Fibroblast of skin of abdomen (primary cell): ENCODE measurements around the gene SCMH1.
A peak's percentile ranks its signal among the peaks of the same experiment; 100 is the strongest.

Experiments
- DNase-seq: peaks from one replicate; pipeline ENCODE4 v3.0.0-alpha.2; 2013

Gene SCMH1

DNA sequence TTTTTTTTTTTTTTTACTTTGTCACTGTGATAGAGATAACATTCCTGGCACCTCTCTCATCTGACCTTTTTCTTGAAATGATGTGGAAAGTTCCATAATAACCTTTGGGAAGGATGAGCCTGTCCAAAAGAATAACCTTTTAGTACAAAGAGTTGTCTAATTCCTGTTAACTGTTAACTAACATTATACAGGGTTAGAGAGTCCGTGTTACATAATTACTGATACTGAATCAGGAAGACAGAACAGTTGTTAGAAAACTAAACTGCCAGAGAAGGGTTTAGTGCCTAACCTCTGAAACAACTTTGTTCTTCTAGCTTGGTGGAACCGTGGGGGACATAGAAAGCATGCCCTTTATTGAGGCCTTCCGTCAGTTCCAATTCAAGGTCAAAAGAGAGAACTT, 253.8 kb downstream of the SCMH1 start:
- DNase-seq: no peak

GRCh38 chr1:40987439-40988276, 254.4 kb downstream of the SCMH1 start:
- DNase-seq: no peak

DNA sequence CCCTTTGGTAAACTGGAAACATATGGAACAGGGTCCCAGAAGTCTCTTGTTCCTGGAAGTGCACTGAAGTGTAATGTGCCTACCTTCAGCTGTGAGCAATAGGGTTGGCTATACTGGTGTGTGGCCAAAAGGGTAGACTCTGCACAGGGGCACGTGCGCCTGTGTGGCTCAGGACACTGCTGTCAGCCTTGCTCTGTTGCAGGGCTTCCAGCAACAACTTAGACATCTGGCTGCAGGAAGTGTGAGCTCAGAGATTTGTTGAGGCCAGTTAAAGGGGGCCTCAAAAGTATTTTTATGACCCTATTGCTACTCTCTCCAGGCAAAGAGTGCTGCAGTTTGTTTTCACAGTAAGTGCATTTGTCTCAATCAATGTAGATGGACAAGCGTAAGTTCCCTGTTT, 255.2 kb downstream of the SCMH1 start:
- DNase-seq: peak; percentile 70

DNA sequence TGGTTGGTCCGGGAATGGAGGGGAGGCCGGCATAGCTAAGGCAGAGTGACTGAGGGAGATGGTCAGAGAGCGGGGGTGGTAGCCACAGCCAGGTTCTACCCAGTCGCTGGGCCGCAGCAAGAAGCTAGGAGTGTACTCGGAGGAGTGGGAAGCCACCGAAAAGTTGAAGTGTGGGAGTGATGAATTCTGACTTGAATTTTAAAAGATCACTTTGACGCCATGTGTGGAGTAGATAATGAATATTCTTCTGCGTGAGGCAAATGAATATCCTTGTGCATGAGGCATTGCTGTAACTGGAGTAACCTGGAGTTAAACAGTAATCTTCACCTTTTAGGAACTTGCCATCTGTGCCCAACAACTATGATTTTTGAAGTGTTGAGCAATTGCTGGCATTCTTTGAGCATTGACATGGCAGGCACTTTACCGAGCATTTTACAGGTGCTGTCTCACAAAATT, 255.8 kb downstream of the SCMH1 start:
- no peak for DNase-seq

DNA sequence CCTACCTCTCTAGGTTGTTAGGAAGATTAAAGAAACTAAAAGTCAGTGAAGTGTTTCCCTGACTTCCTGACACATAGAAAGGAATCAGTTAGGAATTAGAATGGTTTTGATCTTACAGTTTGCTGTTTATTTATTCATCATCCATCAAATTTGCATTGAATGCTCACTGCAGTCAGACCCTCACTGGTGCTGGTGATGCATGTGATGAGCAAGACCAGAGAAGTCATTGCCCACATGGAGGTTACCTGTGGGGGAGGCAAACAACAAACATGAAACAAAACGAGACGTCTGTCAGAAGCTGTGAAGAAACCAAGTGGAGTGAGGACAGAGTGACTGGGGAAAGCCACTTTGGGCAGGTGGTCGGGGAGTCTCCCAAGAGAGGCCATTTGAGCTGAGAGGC, 256.2 kb downstream of the SCMH1 start:
- no peak for DNase-seq

DNA sequence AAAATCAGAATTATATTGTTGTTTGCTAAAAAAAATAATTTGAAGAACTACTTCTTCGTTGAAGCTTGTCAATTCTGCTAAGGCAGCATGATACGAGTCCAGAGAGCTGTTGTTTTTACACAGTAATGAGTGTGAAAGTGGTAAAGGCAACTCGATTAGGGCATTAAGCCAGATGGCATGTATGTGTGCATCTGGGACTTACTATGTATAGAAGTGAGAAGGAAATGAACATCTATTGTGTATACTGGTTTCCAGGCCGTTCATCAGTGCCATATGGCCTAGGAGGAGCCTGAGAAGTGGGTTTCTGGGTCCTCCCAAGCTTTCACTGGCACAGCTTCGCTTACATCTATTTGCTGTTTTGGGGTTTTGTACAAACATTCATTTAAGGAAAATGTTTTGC, 256.9 kb downstream of the SCMH1 start:
- no peak for DNase-seq

DNA sequence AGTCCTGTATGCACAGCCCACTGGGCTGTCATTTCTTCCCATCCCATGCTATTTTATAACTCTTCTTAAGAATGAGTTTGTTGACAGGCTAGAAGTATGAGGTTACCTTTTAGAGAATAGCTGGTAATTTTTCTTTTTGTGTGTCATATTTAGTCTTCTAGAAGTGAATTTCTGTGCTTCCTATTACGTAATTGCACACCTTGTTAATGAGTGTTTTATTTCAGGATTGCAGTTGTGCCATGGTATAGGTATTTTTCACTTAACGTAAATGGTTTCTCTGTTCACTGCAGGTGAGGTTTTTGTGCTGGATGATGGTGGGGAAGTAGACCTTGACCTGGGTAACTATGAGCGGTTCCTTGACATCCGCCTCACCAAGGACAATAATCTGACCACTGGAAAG, 257.6 kb downstream of the SCMH1 start:
- no peak for DNase-seq

DNA sequence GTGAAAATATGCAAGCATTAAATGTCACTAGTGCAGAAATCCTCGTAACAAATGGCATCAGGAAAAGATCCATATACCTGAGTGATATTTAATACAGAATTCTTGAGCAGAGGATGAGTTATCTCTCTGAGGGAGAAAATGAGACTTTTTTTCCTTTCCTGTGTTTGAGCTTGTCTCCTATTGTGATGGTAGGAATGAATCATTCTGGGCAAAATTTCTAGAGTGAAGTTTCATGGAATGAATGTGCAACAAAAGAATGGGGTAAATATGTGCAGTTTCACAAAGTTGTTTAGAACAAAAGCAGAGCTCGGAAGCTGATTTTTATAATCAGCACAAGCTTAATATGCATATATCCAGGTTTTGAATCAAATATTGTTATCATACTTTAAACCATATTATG, 258.0 kb downstream of the SCMH1 start:
- peak; percentile 44 for DNase-seq

GRCh38 chr1:40983286-40983685, 258.8 kb downstream of the SCMH1 start:
- peak; percentile 44 for DNase-seq

DNA sequence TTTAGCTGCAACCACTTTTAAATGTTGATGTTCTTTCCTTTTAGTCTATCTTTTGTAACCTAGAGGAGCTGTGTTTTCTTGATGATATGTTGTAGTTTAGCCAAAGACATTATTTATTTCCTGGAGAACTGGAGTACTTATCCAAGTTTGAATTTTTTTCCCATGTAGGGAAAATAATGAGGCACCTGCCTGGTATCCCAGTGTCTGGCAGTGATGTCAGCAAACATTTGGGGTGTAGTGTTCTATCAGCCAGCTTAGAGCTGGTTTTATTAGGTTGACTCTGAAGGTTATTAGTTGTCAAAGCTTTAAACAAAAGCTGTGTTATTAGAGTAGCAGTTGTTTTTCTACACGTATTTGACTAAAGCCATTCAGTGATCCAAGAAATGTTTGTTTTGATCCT, 259.4 kb downstream of the SCMH1 start:
- no peak for DNase-seq

DNA sequence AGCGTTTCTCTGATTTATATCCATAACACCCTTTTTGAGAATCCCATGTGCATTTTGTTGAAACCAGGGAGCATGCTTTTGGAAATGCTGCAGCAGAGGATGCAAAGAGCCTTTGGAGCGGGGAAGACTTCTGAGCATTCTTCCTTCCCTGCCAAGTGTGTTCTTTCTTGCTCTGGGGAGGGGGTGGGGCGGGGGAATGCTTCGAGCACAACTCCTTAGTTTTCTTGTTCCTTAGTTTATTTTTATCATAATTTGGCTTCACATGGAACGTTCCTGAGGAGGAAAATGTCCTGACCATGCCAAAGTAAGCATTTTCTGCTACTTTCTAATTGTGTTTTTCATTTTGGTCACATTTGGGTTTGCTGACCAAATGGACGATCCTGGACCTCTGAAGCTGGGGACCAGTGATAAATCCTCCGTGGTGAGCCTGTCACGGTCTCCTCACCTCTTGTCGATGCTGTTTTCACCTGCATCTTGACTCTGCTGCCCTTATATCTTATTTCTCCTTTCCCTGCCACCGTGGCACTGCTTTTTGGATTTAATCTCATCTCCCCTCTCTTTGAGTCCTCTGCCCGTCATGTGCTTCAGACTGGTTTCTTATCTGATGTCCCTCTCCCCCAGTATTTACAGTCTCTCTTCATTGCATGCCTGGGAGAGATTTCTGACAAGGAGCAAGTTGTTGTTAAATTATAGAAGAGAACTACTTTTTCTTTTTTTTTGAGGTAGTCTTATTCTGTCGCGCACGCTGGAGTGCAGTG, 260.2 kb downstream of the SCMH1 start:
- DNase-seq: peak; percentile 24

DNA sequence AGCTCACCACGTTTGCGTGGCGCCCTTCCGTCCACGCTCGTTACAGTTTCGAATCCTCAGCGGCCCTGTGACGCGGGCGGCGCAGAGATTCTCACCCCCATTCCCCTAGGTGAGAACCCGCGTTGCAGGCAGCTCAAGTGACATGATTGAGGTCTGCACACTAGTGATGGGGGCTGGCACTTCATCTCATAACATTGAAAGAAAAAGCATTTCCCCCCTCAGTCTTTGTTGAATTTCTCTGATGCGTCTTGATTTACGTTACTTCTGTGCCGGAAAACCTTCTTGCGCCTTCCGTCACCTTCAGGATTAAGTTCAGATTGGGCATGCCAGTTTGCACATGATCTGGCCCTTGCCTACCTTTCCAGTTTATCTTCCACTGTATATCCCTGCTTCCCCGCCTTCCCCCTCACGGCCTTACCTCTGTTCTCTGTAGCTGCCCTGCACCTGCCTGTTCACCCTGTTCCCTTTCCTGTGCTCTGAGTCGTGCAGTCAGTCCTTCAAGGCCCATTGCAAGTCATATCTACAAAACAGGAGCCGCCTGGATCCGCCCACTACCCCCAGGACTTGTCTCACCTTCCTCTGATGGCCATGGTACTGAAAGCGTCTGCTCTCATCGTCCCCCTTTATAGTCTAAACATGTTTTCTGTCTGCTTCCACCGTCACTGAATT, 261.5 kb downstream of the SCMH1 start:
- DNase-seq: no peak

DNA sequence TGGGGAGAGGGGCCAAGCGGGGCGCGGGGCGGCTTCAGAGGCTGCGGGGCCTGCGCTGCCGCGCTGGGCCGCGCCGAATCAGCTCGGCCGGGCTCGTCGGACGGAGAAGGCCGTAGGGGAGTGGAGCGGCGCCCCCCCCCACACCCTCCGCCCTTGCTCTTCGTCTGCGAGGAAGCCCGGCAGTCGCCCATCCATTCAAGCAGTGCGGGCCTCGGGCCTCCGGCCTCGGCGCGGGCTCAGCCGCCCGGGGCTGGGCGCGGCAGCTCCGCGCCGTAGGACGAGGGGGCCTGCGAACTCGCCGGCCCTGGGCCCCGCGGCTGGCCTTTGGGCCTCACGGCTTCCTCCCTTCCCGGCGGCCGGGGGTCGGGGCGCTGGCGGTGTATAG, 262.0 kb downstream of the SCMH1 start:
- no peak for DNase-seq

GRCh38 chr1:40979241-40980067, 262.7 kb downstream of the SCMH1 start, which contains the start of gene CTPS1:
TSS of gene CTPS1 (plus strand) at chr1:40979696. CDS start at chr1:40983291, 3,595 bp downstream.
- DNase-seq: peak; percentile 95

DNA sequence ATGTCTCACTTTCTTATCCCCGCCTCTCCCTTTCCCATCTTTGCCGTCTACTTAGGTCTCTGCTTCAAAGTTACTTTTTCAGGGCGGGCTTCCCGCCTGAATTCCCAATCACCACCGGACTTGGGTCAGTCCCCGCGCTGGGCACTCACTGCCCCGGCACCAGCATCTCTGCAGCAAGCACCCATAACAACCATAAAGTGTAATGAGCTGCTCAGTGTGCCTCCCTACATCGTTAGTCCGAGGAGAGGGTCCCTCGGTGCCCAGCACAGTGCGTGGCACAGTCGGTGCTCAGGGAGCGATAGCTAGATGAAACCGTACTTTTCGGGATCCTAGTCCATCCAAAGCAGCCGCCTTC, 263.2 kb downstream of the SCMH1 start:
- no peak for DNase-seq

DNA sequence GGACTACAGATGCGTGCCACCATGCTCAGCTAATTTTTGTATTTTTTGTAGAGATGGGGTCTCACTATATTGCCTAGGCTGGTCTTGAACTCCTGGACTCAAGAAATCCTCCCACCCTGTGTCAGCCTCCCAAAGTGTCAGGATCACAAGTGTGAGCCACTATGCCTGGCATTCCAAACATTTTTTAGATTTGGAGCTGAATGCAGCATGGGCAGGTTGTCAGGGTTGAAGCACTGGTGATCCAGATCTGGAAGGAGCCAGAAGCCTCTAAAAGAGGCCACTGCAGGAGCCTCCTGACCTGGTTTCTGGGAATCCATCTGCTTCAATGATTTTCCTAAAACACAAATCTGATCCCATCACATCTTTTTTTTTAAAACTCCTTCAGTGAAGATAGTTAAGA, 264.4 kb downstream of the SCMH1 start:
- DNase-seq: peak; percentile 64
